ENCODE results near the gene PGAP6. TPM values are rescaled to one million over a fixed set of nuclear protein-coding genes. Genes with fewer than 3 reads are reported as not detected.
A peak's percentile ranks its signal among the peaks of the same experiment; 100 is the strongest.

Gene PGAP6
- polyA plus RNA-seq, 3 donors from 2014 or later: 16.0 to 35.9 (median 23.7) TPM

DNA sequence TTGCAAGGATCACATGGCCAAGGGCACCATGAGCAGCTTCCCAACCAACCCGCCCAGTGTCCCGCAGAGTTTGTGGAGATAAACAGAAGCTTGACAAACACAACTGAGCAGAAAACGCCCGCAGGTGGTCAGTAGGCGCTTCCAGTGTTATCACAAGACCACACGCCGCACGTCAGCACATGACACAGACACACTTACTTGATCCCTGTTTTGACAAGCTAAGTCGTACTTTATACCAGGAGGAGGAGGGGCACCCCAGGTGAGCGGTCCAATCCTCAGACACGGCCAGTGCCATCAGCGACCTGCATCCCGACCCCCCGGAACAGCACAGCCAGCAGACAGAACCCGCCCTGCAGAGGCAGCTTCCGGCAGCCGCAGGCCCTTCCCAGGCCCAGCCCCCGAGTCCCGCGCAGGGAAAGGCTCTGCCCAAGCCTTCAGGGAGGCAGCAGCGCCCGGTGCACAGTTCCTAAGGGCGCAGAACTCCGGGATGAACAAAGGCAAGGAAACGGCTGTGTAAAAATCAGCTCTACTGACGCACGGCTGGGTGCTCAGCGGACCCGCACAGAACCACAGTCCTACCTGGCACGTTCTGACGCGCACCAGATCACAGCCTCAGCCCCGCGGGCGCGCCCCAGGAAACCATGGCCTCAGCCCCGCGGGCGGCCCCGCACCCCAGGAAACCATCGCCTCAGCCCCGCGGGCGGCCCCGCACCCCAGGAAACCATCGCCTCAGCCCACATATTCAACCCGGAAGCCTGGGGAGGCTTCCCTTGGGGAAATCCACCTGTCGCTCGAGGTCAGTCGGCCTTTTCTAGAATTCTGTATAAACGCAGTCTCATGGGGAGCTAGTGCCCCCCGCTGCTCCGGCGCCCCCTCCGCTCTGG lies 57.1 kb downstream of the PGAP6 start:
- H3K9me3 Mint-ChIP-seq: no peaks in the 10 kb centered on the region

DNA sequence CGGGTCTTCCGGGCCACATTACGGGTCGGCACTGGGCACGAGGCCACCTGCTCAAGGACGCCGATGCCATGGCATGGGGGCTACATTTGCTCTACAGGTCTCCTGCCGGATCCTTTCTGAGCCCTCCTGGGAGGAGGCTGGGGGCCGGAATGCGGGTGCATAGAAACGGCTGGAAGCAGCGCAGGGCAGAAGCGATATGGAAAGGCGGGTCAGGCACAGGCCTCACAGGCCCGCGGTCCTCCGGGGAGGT lies 57.7 kb downstream of the PGAP6 start:
- Mint-ChIP-seq H3K36me3 (peaks cover under 1 to 10% (median 5%) of the 10 kb centered on the region in 3 donors), H3K27me3 (ENCODE audit: low read depth in 3 of 3) (peaks cover 54 to 67% (median 59%) of the 10 kb centered on the region in 3 donors), H3K27ac (peak overlapping the region; percentile 93 to 100 (median 100)), H3K9me3 (no peaks in the 10 kb centered on the region), H3K4me3 (peak overlapping the region; percentile 83 to 93 (median 86)), H3K4me1 (peaks cover 90 to 94% of the 10 kb centered on the region in 2 donors)
- DNase-seq: no peak

More for the DNA sequence above, 57.1 kb downstream of the PGAP6 start:
- DNase-seq: peak; percentile 93 to 96 (median 95)
- H3K27me3 Mint-ChIP-seq (ENCODE audit: low read depth in 3 of 3): peaks cover 53 to 67% (median 60%) of the 10 kb centered on the region in 3 donors
- H3K36me3 Mint-ChIP-seq: peaks cover 0 to 6% (median 5%) of the 10 kb centered on the region in 3 donors
- peaks cover 87 to 92% of the 10 kb centered on the region in 2 donors for H3K4me1 Mint-ChIP-seq
- H3K4me3 Mint-ChIP-seq: peak overlapping the region; percentile 83 to 93 (median 86)
- H3K27ac Mint-ChIP-seq: peak overlapping the region; percentile 93 to 100 (median 100)

DNA sequence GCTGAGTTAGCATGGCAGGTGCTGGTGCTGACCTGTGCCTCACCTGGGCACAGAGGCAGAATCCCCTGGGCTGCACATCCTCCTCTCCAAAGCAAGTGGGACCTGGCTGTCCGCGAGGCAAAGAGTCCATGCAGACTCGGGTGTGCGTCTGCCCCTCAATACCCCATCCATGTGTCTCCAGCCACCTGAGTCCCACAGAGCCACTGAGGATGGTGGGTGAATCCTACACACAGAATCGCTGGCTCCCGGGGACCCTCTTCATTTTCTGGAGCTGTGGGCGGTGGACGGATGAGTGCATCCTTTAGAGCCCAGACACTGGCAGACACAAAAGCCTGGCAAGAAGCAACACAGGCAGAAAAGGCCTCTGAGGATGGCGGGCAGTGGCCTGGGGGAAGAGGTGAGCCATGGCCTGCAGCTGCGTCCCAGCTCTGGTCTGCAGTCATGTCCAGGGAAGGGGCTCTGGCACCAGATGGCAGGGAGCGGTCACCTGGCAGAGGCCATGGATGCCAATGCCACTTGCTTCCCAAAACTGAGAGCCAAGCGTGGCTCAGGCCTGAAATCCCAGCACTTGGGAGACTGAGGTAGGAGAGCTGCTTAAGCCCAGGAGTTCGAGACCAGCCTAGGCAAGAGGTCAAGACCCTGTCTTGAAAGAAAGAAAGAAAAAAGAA lies 59.2 kb downstream of the PGAP6 start:
- Mint-ChIP-seq H3K9me3 (no peaks in the 10 kb centered on the region), H3K27me3 (ENCODE audit: low read depth in 3 of 3) (peaks cover 55 to 65% (median 58%) of the 10 kb centered on the region in 3 donors), H3K27ac (peak overlapping the region; percentile 70 to 100 (median 97)), H3K4me1 (peaks cover 94 to 95% of the 10 kb centered on the region in 2 donors), H3K36me3 (peaks cover 7 to 18% (median 8%) of the 10 kb centered on the region in 3 donors), H3K4me3 (peak overlapping the region; percentile 54 to 85 (median 66))
- DNase-seq: no peak

DNA sequence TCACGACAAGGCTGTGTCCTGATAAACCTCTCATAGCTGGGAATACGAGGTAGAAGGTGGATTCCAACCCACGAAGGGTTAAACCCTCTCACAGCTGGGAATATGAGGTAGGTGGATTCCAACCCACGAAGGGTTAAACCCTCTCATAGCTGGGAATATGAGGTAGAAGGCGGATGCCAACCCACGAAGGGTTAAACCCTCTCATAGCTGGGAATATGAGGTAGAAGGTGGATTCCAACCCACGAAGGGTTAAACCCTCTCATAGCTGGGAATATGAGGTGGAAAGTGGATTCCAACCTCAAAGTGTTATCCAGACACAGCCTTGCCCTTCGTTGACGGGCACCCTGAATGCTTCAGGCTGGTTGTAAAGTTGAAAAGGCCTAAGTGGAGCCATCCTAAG lies 60.2 kb downstream of the PGAP6 start:
- peak overlapping the region; percentile 73 to 99 (median 93) for H3K27ac Mint-ChIP-seq
- peak overlapping the region in 4 of 5 donors; percentile 39 to 68 (median 58) for H3K4me3 Mint-ChIP-seq
- peaks cover 94 to 95% of the 10 kb centered on the region in 2 donors for H3K4me1 Mint-ChIP-seq
- H3K36me3 Mint-ChIP-seq: peaks cover 9 to 18% (median 11%) of the 10 kb centered on the region in 3 donors
- peaks cover 46 to 54% (median 48%) of the 10 kb centered on the region in 3 donors for H3K27me3 Mint-ChIP-seq (ENCODE audit: low read depth in 3 of 3)
- no peaks in the 10 kb centered on the region for H3K9me3 Mint-ChIP-seq
- DNase-seq: no peak

Other genes with a start within 250 kb of the PGAP6 start
- 10 to 100 TPM; 13.3 to 28.6 (median 27.0) TPM for gene NPRL3, start 243.3 kb downstream of the PGAP6 start, polyA plus RNA-seq
- not detected for gene HBZ, start 229.3 kb downstream of the PGAP6 start, polyA plus RNA-seq
- 1 to 10 TPM in 1 of 3 donors, not detected in 2; 2.5 TPM for gene HBM, start 216.0 kb downstream of the PGAP6 start, polyA plus RNA-seq
- 100 to 1,000 TPM; 202 to 797 (median 725) TPM for gene HBA2, start 209.1 kb downstream of the PGAP6 start, polyA plus RNA-seq
- 100 to 1,000 TPM in 2 of 3 donors, 10 to 100 TPM in 1; 70.7 to 207 (median 119) TPM for gene HBA1, start 205.3 kb downstream of the PGAP6 start, polyA plus RNA-seq
- 10 to 100 TPM in 1 of 3 donors, 1 to 10 TPM in 2; 4.9 to 10.3 (median 8.9) TPM for gene HBQ1, start 201.5 kb downstream of the PGAP6 start, polyA plus RNA-seq
- gene LUC7L, start 152.5 kb downstream of the PGAP6 start, polyA plus RNA-seq: 10 to 100 TPM in 2 of 3 donors, 1 to 10 TPM in 1; 4.5 to 15.0 (median 10.4) TPM
- gene FAM234A, start 147.2 kb downstream of the PGAP6 start, polyA plus RNA-seq: 10 to 100 TPM; 19.3 to 56.6 (median 24.4) TPM
- not detected for gene RGS11, start 106.0 kb downstream of the PGAP6 start, polyA plus RNA-seq
- gene ARHGDIG, start 101.4 kb downstream of the PGAP6 start, polyA plus RNA-seq: not detected
- gene PDIA2, start 98.8 kb downstream of the PGAP6 start, polyA plus RNA-seq: not detected
- gene AXIN1, start 29.3 kb downstream of the PGAP6 start, polyA plus RNA-seq: 10 to 100 TPM in 1 of 3 donors, 1 to 10 TPM in 2; 1.9 to 12.5 (median 5.2) TPM
- 100 to 1,000 TPM in 2 of 3 donors, 10 to 100 TPM in 1; 98.6 to 139 (median 106) TPM for gene MRPL28, start 11.4 kb downstream of the PGAP6 start, polyA plus RNA-seq
- 10 to 100 TPM; 30.4 to 53.7 (median 36.5) TPM for gene NME4, start 15.2 kb upstream of the PGAP6 start, polyA plus RNA-seq
- gene DECR2, start 19.9 kb upstream of the PGAP6 start, polyA plus RNA-seq: 10 to 100 TPM in 1 of 3 donors, 1 to 10 TPM in 2; 3.6 to 12.9 (median 5.4) TPM
- gene RAB11FIP3, start 43.7 kb upstream of the PGAP6 start, polyA plus RNA-seq: 1 to 10 TPM in 2 of 3 donors, under 1 TPM in 1; 0.04 to 3.7 (median 1.8) TPM
- gene CAPN15, start 145.7 kb upstream of the PGAP6 start, polyA plus RNA-seq: 10 to 100 TPM in 2 of 3 donors, 1 to 10 TPM in 1; 9.2 to 30.7 (median 10.1) TPM
- not detected for gene PRR35, start 178.4 kb upstream of the PGAP6 start, polyA plus RNA-seq
- gene NHLRC4, start 185.0 kb upstream of the PGAP6 start, polyA plus RNA-seq: under 1 TPM in 2 of 3 donors, not detected in 1; 0.42 to 0.61 TPM
- 10 to 100 TPM; 10.5 to 17.7 (median 12.6) TPM for gene PIGQ, start 188.0 kb upstream of the PGAP6 start, polyA plus RNA-seq
- 10 to 100 TPM in 1 of 3 donors, 1 to 10 TPM in 2; 4.6 to 17.5 (median 5.8) TPM for gene RAB40C, start 208.1 kb upstream of the PGAP6 start, polyA plus RNA-seq
- gene WFIKKN1, start 249.0 kb upstream of the PGAP6 start, polyA plus RNA-seq: under 1 TPM in 2 of 3 donors, not detected in 1; 0.17 to 0.19 TPM